ENCODE measurements around the gene NELFE.
"Not testable (repeated sequence)": the region's sequence is repeated elsewhere in the genome, so short reads cannot be mapped to it uniquely, and the experiment has no call there.

Gene NELFE, protein sequence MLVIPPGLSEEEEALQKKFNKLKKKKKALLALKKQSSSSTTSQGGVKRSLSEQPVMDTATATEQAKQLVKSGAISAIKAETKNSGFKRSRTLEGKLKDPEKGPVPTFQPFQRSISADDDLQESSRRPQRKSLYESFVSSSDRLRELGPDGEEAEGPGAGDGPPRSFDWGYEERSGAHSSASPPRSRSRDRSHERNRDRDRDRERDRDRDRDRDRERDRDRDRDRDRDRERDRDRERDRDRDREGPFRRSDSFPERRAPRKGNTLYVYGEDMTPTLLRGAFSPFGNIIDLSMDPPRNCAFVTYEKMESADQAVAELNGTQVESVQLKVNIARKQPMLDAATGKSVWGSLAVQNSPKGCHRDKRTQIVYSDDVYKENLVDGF

GRCh38 chr6:31958741-31959739 is at the start of gene NELFE, which contains the start of gene SKIC2:
NELFE (minus strand) TSS chr6:31958971; CDS start chr6:31958446, 525 bp downstream.
SKIC2 (plus strand) TSS chr6:31959175; CDS start chr6:31959193, 18 bp downstream.
- DNase-seq (ENCODE audit: extremely low read depth in 1 of 2, low read depth in 1 of 2) = peak; percentile 96 to 98

DNA sequence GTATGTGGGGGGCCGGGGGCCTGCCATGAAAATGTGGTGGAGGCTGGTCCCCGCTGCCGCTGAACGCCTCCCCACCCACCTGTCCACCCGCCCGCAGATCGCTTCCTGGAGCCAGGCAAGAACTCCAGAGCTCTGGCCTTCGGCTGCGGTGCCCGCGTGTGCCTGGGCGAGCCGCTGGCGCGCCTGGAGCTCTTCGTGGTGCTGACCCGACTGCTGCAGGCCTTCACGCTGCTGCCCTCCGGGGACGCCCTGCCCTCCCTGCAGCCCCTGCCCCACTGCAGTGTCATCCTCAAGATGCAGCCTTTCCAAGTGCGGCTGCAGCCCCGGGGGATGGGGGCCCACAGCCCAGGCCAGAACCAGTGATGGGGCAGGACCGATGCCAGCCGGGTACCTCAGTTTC is 49.3 kb upstream of the NELFE start:
- not testable (repeated sequence) for DNase-seq (ENCODE audit: extremely low read depth in 1 of 2, low read depth in 1 of 2)

DNA sequence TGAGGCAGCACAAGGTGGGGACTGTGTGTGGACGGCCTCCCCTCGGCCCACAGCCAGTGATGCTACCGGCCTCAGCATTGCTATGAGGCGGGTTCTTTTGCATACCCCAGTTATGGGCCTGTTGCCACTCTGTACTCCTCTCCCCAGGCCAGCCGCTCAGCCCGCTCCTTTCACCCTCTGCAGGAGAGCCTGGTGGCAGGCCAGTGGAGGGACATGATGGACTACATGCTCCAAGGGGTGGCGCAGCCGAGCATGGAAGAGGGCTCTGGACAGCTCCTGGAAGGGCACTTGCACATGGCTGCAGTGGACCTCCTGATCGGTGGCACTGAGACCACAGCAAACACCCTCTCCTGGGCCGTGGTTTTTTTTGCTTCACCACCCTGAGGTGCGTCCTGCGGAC is 48.3 kb upstream of the NELFE start:
- not testable (repeated sequence) for DNase-seq (ENCODE audit: extremely low read depth in 1 of 2, low read depth in 1 of 2)

DNA sequence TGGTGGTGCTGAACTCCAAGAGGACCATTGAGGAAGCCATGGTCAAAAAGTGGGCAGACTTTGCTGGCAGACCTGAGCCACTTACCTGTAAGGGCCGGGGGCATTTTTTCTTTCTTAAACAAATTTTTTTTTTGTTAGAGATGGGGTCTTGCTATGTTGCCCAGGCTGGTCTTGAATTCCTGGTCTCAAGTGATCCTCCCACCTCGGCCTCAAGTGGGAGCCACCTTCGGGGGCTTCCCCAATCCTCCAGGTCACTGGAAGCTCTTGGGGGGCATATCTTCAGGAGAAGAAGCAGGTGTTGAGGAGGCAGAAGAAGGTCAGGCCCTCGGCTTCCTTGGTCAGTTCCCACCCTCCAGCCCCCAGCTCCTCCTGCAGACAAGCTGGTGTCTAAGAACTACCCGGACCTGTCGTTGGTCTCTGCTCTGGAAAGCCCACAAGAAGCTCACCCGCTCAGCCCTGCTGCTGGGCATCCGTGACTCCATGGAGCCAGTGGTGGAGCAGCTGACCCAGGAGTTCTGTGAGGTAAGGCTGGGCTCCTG is 47.3 kb upstream of the NELFE start:
- not testable (repeated sequence) for DNase-seq (ENCODE audit: extremely low read depth in 1 of 2, low read depth in 1 of 2)

GRCh38 chr6:32005538-32005880 is 46.7 kb upstream of the NELFE start:
- DNase-seq (ENCODE audit: extremely low read depth in 1 of 2, low read depth in 1 of 2) = not testable (repeated sequence)

- DNase-seq (ENCODE audit: extremely low read depth in 1 of 2, low read depth in 1 of 2) = not testable (repeated sequence)
These were observed 46.2 kb upstream of the NELFE start for GRCh38 chr6:32004864-32005537.

- DNase-seq (ENCODE audit: extremely low read depth in 1 of 2, low read depth in 1 of 2) = not testable (repeated sequence)
These were observed 45.6 kb upstream of the NELFE start for GRCh38 chr6:32004393-32004792.

DNA sequence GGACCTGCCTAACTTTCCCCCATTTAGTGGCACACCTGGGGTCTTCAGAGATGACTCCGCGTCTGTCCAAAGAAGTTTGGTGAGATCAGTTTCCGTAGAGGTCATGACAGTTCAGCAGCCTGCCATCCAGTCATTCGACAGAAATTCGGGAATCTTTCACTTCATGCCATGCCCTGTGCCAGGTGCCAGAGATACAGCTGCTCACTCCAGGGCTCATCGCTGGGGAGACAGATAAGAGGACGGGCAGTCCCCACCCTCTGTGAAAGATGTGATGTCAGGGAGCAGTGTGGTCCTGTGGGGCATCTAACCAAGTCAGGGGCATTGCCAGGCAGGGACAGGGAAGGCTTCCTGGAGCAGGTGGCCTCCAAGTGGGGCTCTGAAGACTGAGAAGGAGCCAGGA is 44.5 kb upstream of the NELFE start:
- DNase-seq (ENCODE audit: extremely low read depth in 1 of 2, low read depth in 1 of 2) = not testable (repeated sequence)

GRCh38 chr6:32002546-32003268 is 43.9 kb upstream of the NELFE start:
- not testable (repeated sequence) for DNase-seq (ENCODE audit: extremely low read depth in 1 of 2, low read depth in 1 of 2)

DNA sequence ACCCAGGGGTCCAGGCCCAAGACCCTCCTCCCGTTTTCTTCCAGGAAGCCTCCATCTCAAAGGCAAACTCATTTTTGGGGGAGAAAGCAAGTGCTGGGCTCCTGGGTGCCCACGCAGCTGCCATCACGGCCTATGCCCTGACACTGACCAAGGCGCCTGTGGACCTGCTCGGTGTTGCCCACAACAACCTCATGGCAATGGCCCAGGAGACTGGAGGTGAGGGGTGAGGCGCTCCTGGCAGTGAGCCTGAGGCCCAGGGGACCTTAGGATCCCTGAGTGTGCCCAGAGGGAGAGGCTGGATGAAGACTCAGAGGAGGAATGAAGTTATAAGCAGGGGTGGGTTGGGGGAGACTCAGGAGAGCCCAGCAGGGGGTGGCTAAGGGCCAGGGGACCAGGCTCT is 37.6 kb upstream of the NELFE start:
- DNase-seq (ENCODE audit: extremely low read depth in 1 of 2, low read depth in 1 of 2) = not testable (repeated sequence)

DNA sequence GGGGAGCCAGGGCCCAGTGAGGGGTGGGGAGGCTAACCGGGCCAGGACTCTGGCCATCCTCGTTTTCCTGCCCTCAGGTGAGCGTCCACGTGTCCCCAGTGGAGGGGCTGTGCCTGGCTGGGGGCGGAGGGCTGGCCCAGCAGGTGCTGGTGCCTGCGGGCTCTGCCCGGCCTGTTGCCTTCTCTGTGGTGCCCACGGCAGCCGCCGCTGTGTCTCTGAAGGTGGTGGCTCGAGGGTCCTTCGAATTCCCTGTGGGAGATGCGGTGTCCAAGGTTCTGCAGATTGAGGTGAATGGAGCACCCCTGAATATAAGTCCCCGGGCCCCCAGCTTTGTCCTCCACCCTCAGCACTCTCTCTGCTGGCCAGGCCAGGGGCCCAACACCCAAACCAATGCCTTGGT is 35.6 kb upstream of the NELFE start:
- DNase-seq (ENCODE audit: extremely low read depth in 1 of 2, low read depth in 1 of 2) = not testable (repeated sequence)

DNA sequence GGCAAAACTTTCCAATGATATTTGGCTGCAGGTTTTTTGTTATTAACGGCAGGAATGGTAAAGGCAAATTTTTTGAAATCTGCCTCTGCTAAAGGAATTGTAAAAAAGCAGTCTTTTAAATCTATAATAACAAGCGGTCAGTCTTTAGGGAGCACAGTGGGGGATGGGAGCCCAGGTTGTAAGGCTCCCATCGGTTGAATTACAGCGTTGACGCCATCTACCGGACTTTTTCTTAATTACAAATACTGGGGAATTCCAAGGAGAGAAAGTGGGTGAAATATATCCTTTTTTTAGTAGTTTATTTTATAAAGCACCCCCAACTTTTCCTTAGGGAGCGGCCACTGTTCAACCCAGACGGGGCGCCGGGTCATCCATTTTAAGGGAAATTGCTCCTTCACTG is 30.6 kb upstream of the NELFE start:
- DNase-seq (ENCODE audit: extremely low read depth in 1 of 2, low read depth in 1 of 2) = not testable (repeated sequence)

GRCh38 chr6:31981744-31982143 is 23.0 kb upstream of the NELFE start, which contains the start of gene C4A:
C4A (plus strand) TSS chr6:31982057; CDS start chr6:31982108, 51 bp downstream.
- DNase-seq (ENCODE audit: extremely low read depth in 1 of 2, low read depth in 1 of 2) = not testable (repeated sequence)

DNA sequence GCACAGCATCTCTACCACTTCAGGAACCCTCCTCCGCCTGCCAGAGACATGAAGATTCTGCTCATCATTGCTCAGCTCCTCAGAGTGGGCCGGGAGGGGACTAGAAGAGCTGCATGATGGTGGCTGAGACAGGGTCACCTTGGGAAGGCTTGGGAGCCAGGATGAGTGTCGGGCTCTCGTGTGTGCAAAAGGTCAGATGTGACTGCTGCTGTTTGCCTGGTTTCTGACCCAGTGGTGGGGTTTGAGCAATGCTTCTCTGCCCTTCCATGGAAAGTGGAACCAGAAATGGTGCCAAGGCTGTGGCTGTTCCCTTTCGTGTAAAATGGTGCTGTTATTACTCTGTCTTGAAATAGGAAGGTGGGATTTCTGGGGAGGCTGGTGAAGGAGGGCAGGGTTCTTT is 22.2 kb upstream of the NELFE start:
- DNase-seq (ENCODE audit: extremely low read depth in 1 of 2, low read depth in 1 of 2) = not testable (repeated sequence)

- DNase-seq (ENCODE audit: extremely low read depth in 1 of 2, low read depth in 1 of 2) = not testable (repeated sequence)
These were observed 21.6 kb upstream of the NELFE start for GRCh38 chr6:31980195-31980876.

GRCh38 chr6:31979238-31979898 is 20.6 kb upstream of the NELFE start:
- DNase-seq (ENCODE audit: extremely low read depth in 1 of 2, low read depth in 1 of 2) = no peak

DNA sequence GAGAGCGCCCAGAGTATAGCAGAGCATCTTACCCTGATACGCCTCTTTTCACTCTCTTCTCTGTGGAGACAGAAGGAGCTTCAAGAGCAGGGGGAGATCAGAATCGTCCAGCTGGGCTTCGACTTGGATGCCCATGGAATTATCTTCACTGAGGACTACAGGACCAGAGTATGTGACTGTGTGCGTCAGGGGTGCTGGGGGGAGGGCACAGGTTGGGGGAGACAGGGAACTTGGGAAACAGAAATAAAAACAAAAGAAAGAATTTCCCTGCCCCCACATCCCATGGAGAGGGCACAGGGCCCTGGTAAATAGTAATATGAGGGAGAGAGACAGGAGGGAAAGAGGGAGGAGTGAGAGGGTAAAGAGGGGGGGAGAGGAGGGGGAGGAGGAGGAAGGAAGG is 20.1 kb upstream of the NELFE start:
- no peak for DNase-seq (ENCODE audit: extremely low read depth in 1 of 2, low read depth in 1 of 2)

DNA sequence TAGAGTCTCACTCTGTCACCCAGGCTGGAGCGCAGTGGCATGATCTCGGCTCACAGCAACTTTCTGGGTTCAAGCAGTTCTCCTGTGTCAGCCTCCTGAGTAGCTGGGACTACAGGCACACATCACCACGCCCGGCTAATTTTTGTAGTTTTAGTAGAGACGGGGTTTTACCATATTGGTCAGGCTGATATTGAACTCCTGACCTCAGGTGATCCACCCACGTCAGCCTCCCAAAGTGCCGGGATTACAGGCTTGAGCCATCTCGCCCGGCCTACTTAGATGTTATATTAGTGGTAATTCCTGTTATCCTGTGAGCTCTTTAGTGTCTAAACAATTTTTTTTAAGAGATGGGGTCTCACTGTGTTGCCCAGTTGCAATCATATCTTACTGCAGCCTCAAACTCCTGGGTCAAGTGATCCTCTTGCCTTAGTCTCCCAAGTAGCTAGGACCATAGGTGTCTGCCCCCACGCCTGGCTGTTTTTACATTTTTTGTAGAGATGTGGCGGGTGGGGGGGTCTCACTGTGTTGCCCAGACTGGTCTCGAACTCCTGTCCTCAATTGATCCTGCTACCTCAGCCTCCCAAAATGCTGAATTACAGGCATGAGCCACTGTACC is 19.2 kb upstream of the NELFE start:
- no peak for DNase-seq (ENCODE audit: extremely low read depth in 1 of 2, low read depth in 1 of 2)
